ENCODE measurements around the gene PON1. TPM values are rescaled to one million over a fixed set of nuclear protein-coding genes. Genes with fewer than 3 reads are reported as not detected.

Gene PON1
- total RNA-seq, 1 donor from 2014 or later = not detected

DNA sequence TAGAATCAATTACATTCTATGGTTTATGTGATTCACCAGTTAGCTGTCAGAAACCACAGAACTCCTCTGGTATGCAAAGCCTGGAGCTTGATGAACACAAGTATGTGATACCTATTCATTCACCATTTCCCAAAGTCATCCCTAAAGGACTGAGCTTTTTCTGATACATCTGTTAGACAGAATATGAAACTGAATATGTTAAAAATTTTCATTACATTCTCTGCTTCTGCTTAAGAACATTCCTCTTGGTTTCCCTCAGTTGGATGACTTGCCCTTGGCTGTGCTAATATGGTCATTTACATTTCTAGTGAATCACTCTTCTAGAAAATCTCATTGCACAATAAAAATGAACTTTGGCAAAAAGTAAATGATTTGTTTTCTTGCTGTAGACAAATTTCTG, 10.8 kb upstream of the PON1 start:
- Histone ChIP-seq H3K9me3 (ENCODE audit: control insufficient read depth in 3 of 3, low read length in 3 of 3) (no peaks in the 10 kb centered on the region), H3K4me1 (ENCODE audit: control insufficient read depth in 3 of 3, insufficient read depth in 3 of 3, low read length in 3 of 3) (no peaks in the 10 kb centered on the region), H3K4me3 (ENCODE audit: low read length in 3 of 3) (no peak overlapping the region)

DNA sequence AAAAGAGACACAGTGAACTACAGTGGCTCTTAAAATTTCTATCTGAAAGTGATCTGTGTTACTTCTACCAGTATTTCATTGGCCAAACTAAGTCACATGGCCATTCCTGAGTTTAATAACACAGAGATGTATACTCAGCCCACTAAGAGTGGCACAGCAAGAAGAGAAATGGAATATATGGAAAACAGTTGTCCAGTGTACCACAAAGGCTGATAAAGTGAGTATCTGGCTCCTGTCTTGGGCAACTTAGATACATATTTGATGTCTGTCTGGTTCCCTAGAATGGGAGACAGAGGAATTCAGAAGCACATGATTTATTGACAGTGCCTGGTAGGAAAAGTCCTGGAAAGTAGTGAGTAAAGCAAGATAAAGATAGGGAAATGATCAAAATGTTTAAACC, 10.1 kb upstream of the PON1 start:
- Histone ChIP-seq H3K9me3 (ENCODE audit: control insufficient read depth in 3 of 3, low read length in 3 of 3) (no peaks in the 10 kb centered on the region), H3K9ac (ENCODE audit: low read depth in 1 of 3, low read length in 3 of 3) (no peak overlapping the region), H3K27me3 (ENCODE audit: control insufficient read depth in 3 of 3, insufficient read depth in 3 of 3, low read length in 3 of 3) (no peaks in the 10 kb centered on the region), H3K4me3 (ENCODE audit: low read length in 3 of 3) (no peak overlapping the region), H3K27ac (ENCODE audit: low read depth, low read length) (no peak overlapping the region), H3K4me1 (ENCODE audit: control insufficient read depth in 3 of 3, insufficient read depth in 3 of 3, low read length in 3 of 3) (no peaks in the 10 kb centered on the region), H3K36me3 (ENCODE audit: control insufficient read depth in 3 of 3, insufficient read depth in 3 of 3, low read length in 3 of 3) (no peaks in the 10 kb centered on the region)

More for the DNA sequence above, 10.8 kb upstream of the PON1 start:
- Histone ChIP-seq H3K27me3 (ENCODE audit: control insufficient read depth in 3 of 3, insufficient read depth in 3 of 3, low read length in 3 of 3) (no peaks in the 10 kb centered on the region), H3K27ac (ENCODE audit: low read depth, low read length) (no peak overlapping the region), H3K36me3 (ENCODE audit: control insufficient read depth in 3 of 3, insufficient read depth in 3 of 3, low read length in 3 of 3) (no peaks in the 10 kb centered on the region), H3K9ac (ENCODE audit: low read depth in 1 of 3, low read length in 3 of 3) (no peak overlapping the region)

DNA sequence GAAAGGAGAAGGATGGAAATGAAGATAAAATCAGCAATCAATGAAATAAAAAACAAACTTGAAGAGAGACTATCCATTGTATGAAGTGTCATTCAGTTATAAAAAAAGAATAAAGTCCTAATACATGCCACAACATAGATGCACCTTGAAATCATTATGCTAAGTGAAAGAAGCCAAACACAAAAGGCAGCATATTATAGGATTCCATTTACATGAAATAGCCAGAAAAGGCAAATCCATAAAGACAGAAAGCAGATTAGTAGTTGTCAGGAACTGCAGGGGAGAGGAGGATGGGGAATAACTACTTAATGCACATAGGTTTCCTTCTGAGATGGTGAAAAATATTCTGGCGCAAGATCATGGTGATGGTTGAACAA, 6.6 kb upstream of the PON1 start:
- H3K4me1 ChIP-seq (ENCODE audit: control insufficient read depth in 3 of 3, insufficient read depth in 3 of 3, low read length in 3 of 3) = no peaks in the 10 kb centered on the region
- H3K4me3 ChIP-seq (ENCODE audit: low read length in 3 of 3) = peak overlapping the region; percentile 9 to 71 (median 17)
- no peak overlapping the region for H3K9ac ChIP-seq (ENCODE audit: low read depth in 1 of 3, low read length in 3 of 3)

DNA sequence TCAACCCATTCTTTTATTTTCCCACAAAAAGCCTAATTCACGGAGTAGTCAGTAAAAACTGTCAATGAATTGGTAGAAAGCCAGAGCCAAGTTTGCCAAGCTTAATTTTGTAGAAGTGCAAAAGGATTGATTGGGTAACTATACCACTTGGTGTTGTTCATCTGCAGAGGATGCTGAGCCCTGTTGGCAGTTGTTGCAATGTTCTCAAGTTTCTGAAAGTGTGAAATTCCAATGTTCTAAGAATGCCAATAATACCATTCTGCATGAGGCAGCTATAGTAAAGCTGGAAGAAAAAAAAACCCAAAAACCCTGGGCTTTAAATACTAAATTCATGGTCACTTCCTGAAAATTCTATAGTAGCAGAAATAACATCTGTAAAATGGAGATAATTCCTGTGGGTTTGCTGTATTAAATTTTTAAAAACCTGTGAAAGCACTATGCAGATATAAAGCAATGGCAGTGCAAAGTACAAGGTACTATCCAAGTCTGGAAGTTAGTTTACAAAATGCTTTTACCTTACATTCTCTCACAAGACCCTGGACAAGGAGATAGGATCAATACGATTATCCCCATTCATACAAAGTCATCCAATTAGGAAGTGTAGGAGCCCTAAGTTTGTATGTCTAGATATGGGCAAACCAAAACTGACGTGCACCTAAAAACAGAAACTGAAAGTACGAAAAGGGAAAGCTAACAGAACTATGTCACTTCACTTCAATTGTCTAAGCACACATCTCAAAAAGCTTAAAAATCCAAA, 6.0 kb upstream of the PON1 start:
- H3K4me3 ChIP-seq (ENCODE audit: low read length in 3 of 3) = peak overlapping the region; percentile 9 to 71 (median 17)
- H3K9me3 ChIP-seq (ENCODE audit: control insufficient read depth in 3 of 3, low read length in 3 of 3) = no peaks in the 10 kb centered on the region
- no peaks in the 10 kb centered on the region for H3K4me1 ChIP-seq (ENCODE audit: control insufficient read depth in 3 of 3, insufficient read depth in 3 of 3, low read length in 3 of 3)
- no peak overlapping the region for H3K9ac ChIP-seq (ENCODE audit: low read depth in 1 of 3, low read length in 3 of 3)
- no peaks in the 10 kb centered on the region for H3K36me3 ChIP-seq (ENCODE audit: control insufficient read depth in 3 of 3, insufficient read depth in 3 of 3, low read length in 3 of 3)
- H3K27ac ChIP-seq (ENCODE audit: low read depth, low read length) = no peak overlapping the region
- H3K27me3 ChIP-seq (ENCODE audit: control insufficient read depth in 3 of 3, insufficient read depth in 3 of 3, low read length in 3 of 3) = no peaks in the 10 kb centered on the region

More for the DNA sequence above, 6.6 kb upstream of the PON1 start:
- H3K27me3 ChIP-seq (ENCODE audit: control insufficient read depth in 3 of 3, insufficient read depth in 3 of 3, low read length in 3 of 3) = no peaks in the 10 kb centered on the region
- H3K9me3 ChIP-seq (ENCODE audit: control insufficient read depth in 3 of 3, low read length in 3 of 3) = no peaks in the 10 kb centered on the region
- H3K36me3 ChIP-seq (ENCODE audit: control insufficient read depth in 3 of 3, insufficient read depth in 3 of 3, low read length in 3 of 3) = no peaks in the 10 kb centered on the region
- no peak overlapping the region for H3K27ac ChIP-seq (ENCODE audit: low read depth, low read length)

DNA sequence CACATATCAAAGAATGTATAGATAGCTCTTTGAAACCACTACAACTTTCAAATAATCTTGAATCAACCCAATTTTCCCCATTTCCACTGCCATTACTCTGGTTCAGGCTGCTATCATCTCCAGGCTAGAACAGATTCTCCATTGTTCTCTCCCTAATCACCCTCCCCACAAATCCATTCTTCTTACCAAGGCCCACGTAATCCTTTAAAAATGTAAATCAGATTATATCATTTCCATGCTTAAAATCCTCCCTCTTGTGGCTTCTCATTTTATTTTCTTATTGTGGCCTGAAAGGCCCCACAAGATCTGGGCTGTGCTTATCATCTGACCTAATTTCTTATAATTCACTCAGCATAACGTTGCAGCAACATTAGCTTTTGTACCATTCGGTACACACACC, 3.0 kb upstream of the PON1 start:
- H3K4me3 ChIP-seq (ENCODE audit: low read length in 3 of 3) = no peak overlapping the region
- H3K27me3 ChIP-seq (ENCODE audit: control insufficient read depth in 3 of 3, insufficient read depth in 3 of 3, low read length in 3 of 3) = peaks cover 0 to 5% (median 4%) of the 10 kb centered on the region in 3 donors
- no peaks in the 10 kb centered on the region for H3K9me3 ChIP-seq (ENCODE audit: control insufficient read depth in 3 of 3, low read length in 3 of 3)
- H3K9ac ChIP-seq (ENCODE audit: low read depth in 1 of 3, low read length in 3 of 3) = no peak overlapping the region
- H3K36me3 ChIP-seq (ENCODE audit: control insufficient read depth in 3 of 3, insufficient read depth in 3 of 3, low read length in 3 of 3) = no peaks in the 10 kb centered on the region
- H3K27ac ChIP-seq (ENCODE audit: low read depth, low read length) = no peak overlapping the region
- H3K4me1 ChIP-seq (ENCODE audit: control insufficient read depth in 3 of 3, insufficient read depth in 3 of 3, low read length in 3 of 3) = no peaks in the 10 kb centered on the region

DNA sequence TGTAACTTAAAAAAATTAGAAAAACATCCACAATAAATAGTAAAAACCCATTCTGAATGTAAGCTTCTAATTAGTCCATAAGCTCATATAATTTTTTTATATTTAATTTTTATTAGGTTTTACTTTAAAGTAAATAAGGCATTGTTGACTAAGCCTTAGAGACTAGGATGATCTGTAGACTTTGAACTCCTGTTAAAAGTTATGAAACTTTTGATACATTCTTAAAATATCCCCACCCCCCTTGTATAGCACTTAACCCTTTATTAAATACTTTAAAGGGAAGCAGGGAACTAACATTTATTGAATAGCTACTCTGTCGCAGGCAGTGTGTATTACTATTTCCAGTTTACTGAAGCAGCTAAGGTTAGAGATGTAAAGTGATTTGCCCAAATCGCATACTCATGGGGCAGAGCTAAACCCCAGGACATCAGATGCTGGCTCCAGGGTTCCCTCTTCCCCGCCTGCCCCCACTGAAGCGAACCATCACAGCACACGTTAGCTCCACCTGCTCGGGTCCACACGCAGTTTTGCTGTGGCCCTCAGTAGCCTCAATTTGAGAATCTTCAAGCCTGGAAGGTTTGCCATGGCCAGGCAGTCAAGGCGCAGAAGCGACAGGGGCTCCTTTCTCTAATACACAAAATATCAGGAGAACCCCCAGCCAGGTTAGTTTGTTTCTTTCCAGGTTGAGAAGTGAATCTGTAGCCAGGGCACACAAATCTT, 762 bp downstream of the PON1 start:
- Histone ChIP-seq H3K9ac (ENCODE audit: low read depth in 1 of 3, low read length in 3 of 3) (no peak overlapping the region), H3K27me3 (ENCODE audit: control insufficient read depth in 3 of 3, insufficient read depth in 3 of 3, low read length in 3 of 3) (peaks cover 0 to 5% (median 4%) of the 10 kb centered on the region in 3 donors), H3K27ac (ENCODE audit: low read depth, low read length) (no peak overlapping the region), H3K4me3 (ENCODE audit: low read length in 3 of 3) (no peak overlapping the region), H3K36me3 (ENCODE audit: control insufficient read depth in 3 of 3, insufficient read depth in 3 of 3, low read length in 3 of 3) (no peaks in the 10 kb centered on the region), H3K4me1 (ENCODE audit: control insufficient read depth in 3 of 3, insufficient read depth in 3 of 3, low read length in 3 of 3) (no peaks in the 10 kb centered on the region), H3K9me3 (ENCODE audit: control insufficient read depth in 3 of 3, low read length in 3 of 3) (no peaks in the 10 kb centered on the region)

DNA sequence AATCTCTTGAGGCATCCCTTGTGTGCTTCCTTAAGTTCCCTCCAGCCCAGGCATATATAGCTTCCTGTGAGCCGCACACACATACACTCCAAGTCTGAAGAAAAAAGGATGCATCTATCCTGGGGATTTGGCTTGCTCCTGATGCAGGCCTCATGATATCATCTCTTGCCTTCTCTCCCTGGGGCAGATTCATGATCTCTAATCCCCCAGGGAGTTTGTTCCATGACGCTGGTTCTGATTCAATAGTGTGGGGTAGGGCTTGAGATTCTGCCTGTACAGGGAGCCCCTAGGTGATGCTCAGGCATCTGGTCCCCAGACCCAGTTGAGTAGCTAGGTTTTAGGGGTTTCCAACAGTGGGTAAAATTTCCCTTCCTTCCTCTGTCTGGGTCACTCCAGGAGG, 1.5 kb downstream of the PON1 start:
- Histone ChIP-seq H3K4me3 (ENCODE audit: low read length in 3 of 3) (no peak overlapping the region), H3K9ac (ENCODE audit: low read depth in 1 of 3, low read length in 3 of 3) (no peak overlapping the region), H3K4me1 (ENCODE audit: control insufficient read depth in 3 of 3, insufficient read depth in 3 of 3, low read length in 3 of 3) (no peaks in the 10 kb centered on the region), H3K27ac (ENCODE audit: low read depth, low read length) (no peak overlapping the region), H3K9me3 (ENCODE audit: control insufficient read depth in 3 of 3, low read length in 3 of 3) (no peaks in the 10 kb centered on the region), H3K36me3 (ENCODE audit: control insufficient read depth in 3 of 3, insufficient read depth in 3 of 3, low read length in 3 of 3) (no peaks in the 10 kb centered on the region), H3K27me3 (ENCODE audit: control insufficient read depth in 3 of 3, insufficient read depth in 3 of 3, low read length in 3 of 3) (peaks cover 0 to 5% (median 4%) of the 10 kb centered on the region in 3 donors)

DNA sequence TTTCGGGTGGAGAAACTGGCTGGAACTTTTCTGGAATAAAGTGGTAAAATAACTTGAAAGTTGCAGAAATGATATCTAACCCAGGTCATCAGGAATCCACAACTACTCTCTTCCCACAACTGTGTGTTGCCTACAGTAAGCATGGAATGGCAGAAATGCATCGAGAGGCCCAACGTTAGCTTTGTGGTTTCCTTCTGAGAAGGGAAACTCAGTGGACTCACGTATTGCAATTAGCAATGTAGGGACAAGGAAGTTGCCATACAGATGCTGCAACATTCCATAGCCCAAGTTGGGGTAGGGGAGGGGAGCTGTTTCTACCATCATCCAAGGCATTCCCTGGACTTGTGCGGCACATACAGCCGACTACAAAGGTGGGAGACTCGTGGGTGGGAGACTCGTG, 1.9 kb downstream of the PON1 start:
- H3K9ac ChIP-seq (ENCODE audit: low read depth in 1 of 3, low read length in 3 of 3) = no peak overlapping the region
- H3K4me1 ChIP-seq (ENCODE audit: control insufficient read depth in 3 of 3, insufficient read depth in 3 of 3, low read length in 3 of 3) = no peaks in the 10 kb centered on the region
- H3K27ac ChIP-seq (ENCODE audit: low read depth, low read length) = no peak overlapping the region
- no peak overlapping the region for H3K4me3 ChIP-seq (ENCODE audit: low read length in 3 of 3)
- H3K9me3 ChIP-seq (ENCODE audit: control insufficient read depth in 3 of 3, low read length in 3 of 3) = no peaks in the 10 kb centered on the region
- H3K27me3 ChIP-seq (ENCODE audit: control insufficient read depth in 3 of 3, insufficient read depth in 3 of 3, low read length in 3 of 3) = peaks cover 0 to 5% (median 4%) of the 10 kb centered on the region in 3 donors
- H3K36me3 ChIP-seq (ENCODE audit: control insufficient read depth in 3 of 3, insufficient read depth in 3 of 3, low read length in 3 of 3) = no peaks in the 10 kb centered on the region

DNA sequence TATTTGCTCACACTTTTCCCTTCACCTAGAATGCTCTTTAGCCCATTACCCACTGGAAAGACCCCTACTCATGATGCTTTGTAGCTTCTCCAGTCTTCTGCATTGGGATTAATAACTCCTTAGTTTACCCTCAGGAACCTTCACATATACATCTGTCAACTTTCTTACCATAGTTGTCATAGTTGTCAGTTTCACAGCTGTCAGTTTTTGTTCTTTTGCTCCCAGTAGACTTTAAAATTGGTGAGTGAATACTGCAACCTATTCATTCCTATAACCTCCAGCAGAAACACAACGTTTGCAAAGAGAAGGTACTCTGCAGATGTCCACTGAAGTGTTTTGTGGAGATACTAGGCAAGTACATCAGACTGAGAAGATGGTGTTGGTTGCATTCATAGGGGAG, 2.6 kb downstream of the PON1 start:
- Histone ChIP-seq H3K4me1 (ENCODE audit: control insufficient read depth in 3 of 3, insufficient read depth in 3 of 3, low read length in 3 of 3) (no peaks in the 10 kb centered on the region), H3K36me3 (ENCODE audit: control insufficient read depth in 3 of 3, insufficient read depth in 3 of 3, low read length in 3 of 3) (no peaks in the 10 kb centered on the region), H3K9me3 (ENCODE audit: control insufficient read depth in 3 of 3, low read length in 3 of 3) (no peaks in the 10 kb centered on the region), H3K27me3 (ENCODE audit: control insufficient read depth in 3 of 3, insufficient read depth in 3 of 3, low read length in 3 of 3) (peaks cover 0 to 5% (median 4%) of the 10 kb centered on the region in 3 donors), H3K4me3 (ENCODE audit: low read length in 3 of 3) (no peak overlapping the region), H3K9ac (ENCODE audit: low read depth in 1 of 3, low read length in 3 of 3) (no peak overlapping the region), H3K27ac (ENCODE audit: low read depth, low read length) (no peak overlapping the region)

DNA sequence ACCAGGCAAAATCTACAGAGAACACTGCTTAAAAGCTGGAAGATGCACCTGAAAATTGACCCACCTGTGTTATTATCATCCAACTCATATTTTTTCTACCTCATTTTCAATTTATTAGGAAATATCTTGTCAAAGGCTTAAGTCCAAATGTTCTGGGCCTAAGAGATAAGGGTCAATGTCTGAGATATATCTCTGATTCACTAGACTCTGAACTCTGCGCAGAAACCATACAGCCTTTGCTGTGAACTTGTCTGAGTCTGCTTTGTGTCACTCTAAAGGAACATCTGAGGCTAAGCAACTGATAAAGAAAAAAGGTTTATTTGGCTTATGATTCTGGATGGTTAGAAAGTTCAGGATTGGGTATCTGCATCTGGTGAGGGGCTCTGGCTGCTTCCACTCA, 3.7 kb downstream of the PON1 start:
- Histone ChIP-seq H3K4me3 (ENCODE audit: low read length in 3 of 3) (no peak overlapping the region), H3K27me3 (ENCODE audit: control insufficient read depth in 3 of 3, insufficient read depth in 3 of 3, low read length in 3 of 3) (peaks cover 0 to 5% (median 4%) of the 10 kb centered on the region in 3 donors), H3K27ac (ENCODE audit: low read depth, low read length) (no peak overlapping the region), H3K4me1 (ENCODE audit: control insufficient read depth in 3 of 3, insufficient read depth in 3 of 3, low read length in 3 of 3) (no peaks in the 10 kb centered on the region), H3K9ac (ENCODE audit: low read depth in 1 of 3, low read length in 3 of 3) (no peak overlapping the region), H3K9me3 (ENCODE audit: control insufficient read depth in 3 of 3, low read length in 3 of 3) (no peaks in the 10 kb centered on the region), H3K36me3 (ENCODE audit: control insufficient read depth in 3 of 3, insufficient read depth in 3 of 3, low read length in 3 of 3) (no peaks in the 10 kb centered on the region)
